Neural cell (in vitro differentiated cells): ENCODE results near the gene SCAF4.

Experiments
- CTCF ChIP-seq: fragments of 450-650 bp; IDR thresholded peaks from 2 replicates; pipeline ENCODE4 v1.5.1; 2014; ENCODE audit warnings: antibody characterized with exemption, mild to moderate bottlenecking, moderate library complexity; ENCODE audit not compliant: poor library complexity, severe bottlenecking
- EP300 ChIP-seq: fragments of 450-650 bp; conservative IDR thresholded peaks from 2 replicates; pipeline ENCODE4 v1.6.1; 2014; ENCODE audit warnings: antibody characterized with exemption, mild to moderate bottlenecking, moderate library complexity; ENCODE audit not compliant: poor library complexity, severe bottlenecking
- EZH2 ChIP-seq: fragments of 200-600, 300-800 bp; shearing (Covaris generic), sonication (generic); IDR thresholded peaks from 2 replicates; pipeline ENCODE4 v1.6.1; 2014; ENCODE audit warnings: antibody characterized with exemption, low read length, borderline replicate concordance, mild to moderate bottlenecking; ENCODE audit not compliant: insufficient read depth, poor library complexity, severe bottlenecking
- MXI1 ChIP-seq: fragments of 450-650 bp; conservative IDR thresholded peaks from 2 replicates; pipeline ENCODE4 v1.6.1; 2014; ENCODE audit warnings: antibody characterized with exemption, mild to moderate bottlenecking; ENCODE audit not compliant: poor library complexity, severe bottlenecking
- POLR2AphosphoS5 ChIP-seq: IDR thresholded peaks from 2 replicates; pipeline ENCODE4 v1.6.1; 2012
- RAD21 ChIP-seq: fragments of 450-650 bp; conservative IDR thresholded peaks from 2 replicates; pipeline ENCODE4 v1.6.1; 2014; ENCODE audit warnings: antibody characterized with exemption, mild to moderate bottlenecking, moderate library complexity
- REST ChIP-seq: IDR thresholded peaks from 2 replicates; pipeline ENCODE4 v1.6.1; 2012; ENCODE audit warnings: borderline replicate concordance
- TAF1 ChIP-seq: IDR thresholded peaks from 2 replicates; pipeline ENCODE4 v1.6.1; 2012; ENCODE audit warnings: low read depth

GRCh38 chr21:31687108-31687507 lies 44.8 kb downstream of the SCAF4 start:
- TF ChIP-seq CTCF: no peak
- TF ChIP-seq MXI1: no peak
- no peak for TF ChIP-seq EZH2
- TF ChIP-seq REST: no peak
- no peak for TF ChIP-seq POLR2AphosphoS5
- TF ChIP-seq TAF1: no peak
- TF ChIP-seq EP300: no peak
- TF ChIP-seq RAD21: no peak
